Measurements from ENCODE around the gene SNX25. TPM values are rescaled to one million over a fixed set of nuclear protein-coding genes. Genes with fewer than 3 reads are reported as not detected.

Gene SNX25
- total and polyA plus RNA-seq, 4 donors, result 2.8 to 13.9 (median 5.0) TPM

GRCh38 chr4:185270885-185271284, 61.5 kb downstream of the SNX25 start:
- no peak overlapping the region for H3K9ac ChIP-seq (ENCODE audit: low read depth in 1 of 2, low read length in 2 of 2)
- 95% methylated on average over 6 of the region's 6 CpGs for WGBS
- H3K9me3 ChIP-seq (ENCODE audit: control insufficient read depth in 4 of 4, low read length in 3 of 4), result no peaks in the 10 kb centered on the region
- H3K4me1 ChIP-seq (ENCODE audit: control insufficient read depth in 4 of 4, insufficient read depth in 4 of 4, low read length in 3 of 4), result no peaks in the 10 kb centered on the region
- TF ChIP-seq ZBTB33 (IDR thresholded peaks at IDR 0.05), result no peak
- no peak for TF ChIP-seq NR2F2 (IDR thresholded peaks at IDR 0.05)
- TF ChIP-seq RAD21 (IDR thresholded peaks at IDR 0.05), result no peak
- no peak overlapping the region for H3K27ac ChIP-seq (ENCODE audit: low read depth in 1 of 2, low read length in 2 of 2)
- H3K4me3 ChIP-seq (ENCODE audit: low read depth in 1 of 3, low read length in 3 of 3), result no peak overlapping the region
- DNase-seq (ENCODE audit: low spot score), result no peak
- no peaks in the 10 kb centered on the region for H3K27me3 ChIP-seq (ENCODE audit: control insufficient read depth in 4 of 4, insufficient read depth in 4 of 4, low read length in 3 of 4)
- peaks cover 0 to 6% (median 0%) of the 10 kb centered on the region in 4 donors for H3K36me3 ChIP-seq (ENCODE audit: control insufficient read depth in 4 of 4, insufficient read depth in 3 of 4, low read depth in 1 of 4, low read length in 3 of 4)

- Histone ChIP-seq H3K9me3 (ENCODE audit: control insufficient read depth in 4 of 4, low read length in 3 of 4) (no peaks in the 10 kb centered on the region), H3K9ac (ENCODE audit: low read depth in 1 of 2, low read length in 2 of 2) (no peak overlapping the region), H3K27ac (ENCODE audit: low read depth in 1 of 2, low read length in 2 of 2) (no peak overlapping the region), H3K4me1 (ENCODE audit: control insufficient read depth in 4 of 4, insufficient read depth in 4 of 4, low read length in 3 of 4) (no peaks in the 10 kb centered on the region), H3K27me3 (ENCODE audit: control insufficient read depth in 4 of 4, insufficient read depth in 4 of 4, low read length in 3 of 4) (no peaks in the 10 kb centered on the region), H3K4me3 (ENCODE audit: low read depth in 1 of 3, low read length in 3 of 3) (no peak overlapping the region), H3K36me3 (ENCODE audit: control insufficient read depth in 4 of 4, insufficient read depth in 3 of 4, low read depth in 1 of 4, low read length in 3 of 4) (peaks cover 0 to 6% (median 0%) of the 10 kb centered on the region in 4 donors)
- DNase-seq (ENCODE audit: low spot score), result no peak
- TF ChIP-seq RXRA (IDR thresholded peaks at IDR 0.05) (no peak), CTCF (IDR thresholded peaks at IDR 0.05; ENCODE audit: low read depth, low read length, missing input control) (no peak)
- 96% methylated on average over 6 of the region's 6 CpGs for WGBS
Observed at GRCh38 chr4:185272245-185272644, 62.8 kb downstream of the SNX25 start.

GRCh38 chr4:185275501-185275900, 66.1 kb downstream of the SNX25 start:
- Histone ChIP-seq H3K27ac (ENCODE audit: low read depth in 1 of 2, low read length in 2 of 2) (no peak overlapping the region), H3K9me3 (ENCODE audit: control insufficient read depth in 4 of 4, low read length in 3 of 4) (no peaks in the 10 kb centered on the region), H3K4me3 (ENCODE audit: low read depth in 1 of 3, low read length in 3 of 3) (no peak overlapping the region), H3K36me3 (ENCODE audit: control insufficient read depth in 4 of 4, insufficient read depth in 3 of 4, low read depth in 1 of 4, low read length in 3 of 4) (peaks cover 0 to 2% (median 0%) of the 10 kb centered on the region in 4 donors), H3K27me3 (ENCODE audit: control insufficient read depth in 4 of 4, insufficient read depth in 4 of 4, low read length in 3 of 4) (no peaks in the 10 kb centered on the region), H3K4me1 (ENCODE audit: control insufficient read depth in 4 of 4, insufficient read depth in 4 of 4, low read length in 3 of 4) (no peaks in the 10 kb centered on the region), H3K9ac (ENCODE audit: low read depth in 1 of 2, low read length in 2 of 2) (no peak overlapping the region)
- DNase-seq (ENCODE audit: low spot score), result no peak
- TF ChIP-seq RXRA (IDR thresholded peaks at IDR 0.05) (no peak), HNF4G (IDR thresholded peaks at IDR 0.05) (no peak), YY1 (IDR thresholded peaks at IDR 0.05) (no peak), REST (IDR thresholded peaks at IDR 0.05) (no peak), ZBTB33 (IDR thresholded peaks at IDR 0.05) (no peak), GABPA (IDR thresholded peaks at IDR 0.05 in 1 of 2, conservative IDR thresholded peaks at IDR 0.05 in 1 of 2) (no peak), CTCF (IDR thresholded peaks at IDR 0.05; ENCODE audit: low read depth, low read length, missing input control) (no peak), EGR1 (IDR thresholded peaks at IDR 0.05; ENCODE audit: low read depth in 2 of 2) (no peak), HNF4A (conservative IDR thresholded peaks at IDR 0.05) (no peak), FOXA2 (IDR thresholded peaks at IDR 0.05) (no peak), ATF3 (IDR thresholded peaks at IDR 0.05) (no peak), SP1 (IDR thresholded peaks at IDR 0.05) (no peak), MAX (IDR thresholded peaks at IDR 0.05) (no peak), FOXA1 (IDR thresholded peaks at IDR 0.05) (no peak)

All from liver (tissue), 9 donors.